WERI-Rb-1 (cell line): ENCODE data around the gene CMTM8.
A peak's percentile ranks its signal among the peaks of the same experiment; 100 is the strongest.

Experiments
- DNase-seq: peaks from one replicate; pipeline ENCODE4 v3.0.0-alpha.2; 2020
- H3K27ac ChIP-seq: fragments of 250-450 bp; sonication (Bioruptor Pico); 2 replicates; pipeline ENCODE4 v1.5.1; 2020; ENCODE audit warnings: mild to moderate bottlenecking, moderate library complexity
- H3K27me3 ChIP-seq: fragments of 250-450 bp; sonication (Bioruptor Pico); 2 replicates; pipeline ENCODE4 v1.5.1; 2021; ENCODE audit warnings: mild to moderate bottlenecking, low read depth, moderate library complexity; ENCODE audit not compliant: insufficient read depth, severe bottlenecking
- H3K36me3 ChIP-seq: fragments of 250-450 bp; sonication (Bioruptor Pico); 2 replicates; pipeline ENCODE4 v1.5.1; 2020; ENCODE audit warnings: mild to moderate bottlenecking, moderate library complexity
- H3K4me3 ChIP-seq: 2 replicates; pipeline ENCODE4 v1.5.1; 2011; ENCODE audit warnings: low read depth, mild to moderate bottlenecking, control low read depth, low read length
- H3K9me3 ChIP-seq: fragments of 250-450 bp; sonication (Bioruptor Pico); 2 replicates; pipeline ENCODE4 v1.5.1; 2021; ENCODE audit warnings: mild to moderate bottlenecking, moderate library complexity; ENCODE audit not compliant: severe bottlenecking
- TF ChIP-seq, protein P1 (sequence below): IDR thresholded peaks from 2 replicates; pipeline ENCODE4 v1.5.1; 2011; ENCODE audit warnings: low read depth, mild to moderate bottlenecking, control low read depth, inconsistent platforms, low read length

Gene CMTM8

DNA sequence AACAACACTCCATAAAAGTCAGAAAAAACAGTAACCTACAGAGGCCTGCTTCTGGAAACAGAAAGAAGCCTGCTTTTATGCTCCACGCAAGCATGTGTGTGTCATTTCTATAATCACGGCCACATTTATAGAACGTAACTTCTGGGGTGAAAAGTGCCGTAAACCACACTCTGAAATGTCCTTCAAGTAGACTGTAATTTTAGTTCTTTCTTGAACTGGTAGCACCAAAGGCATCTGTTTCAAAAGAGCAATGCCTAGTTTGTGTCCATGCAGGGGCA lies 133.7 kb downstream of the CMTM8 start:
- no peaks in the 10 kb centered on the region for H3K36me3 ChIP-seq
- H3K27me3 ChIP-seq: no peaks in the 10 kb centered on the region
- TF ChIP-seq, protein P1, sequence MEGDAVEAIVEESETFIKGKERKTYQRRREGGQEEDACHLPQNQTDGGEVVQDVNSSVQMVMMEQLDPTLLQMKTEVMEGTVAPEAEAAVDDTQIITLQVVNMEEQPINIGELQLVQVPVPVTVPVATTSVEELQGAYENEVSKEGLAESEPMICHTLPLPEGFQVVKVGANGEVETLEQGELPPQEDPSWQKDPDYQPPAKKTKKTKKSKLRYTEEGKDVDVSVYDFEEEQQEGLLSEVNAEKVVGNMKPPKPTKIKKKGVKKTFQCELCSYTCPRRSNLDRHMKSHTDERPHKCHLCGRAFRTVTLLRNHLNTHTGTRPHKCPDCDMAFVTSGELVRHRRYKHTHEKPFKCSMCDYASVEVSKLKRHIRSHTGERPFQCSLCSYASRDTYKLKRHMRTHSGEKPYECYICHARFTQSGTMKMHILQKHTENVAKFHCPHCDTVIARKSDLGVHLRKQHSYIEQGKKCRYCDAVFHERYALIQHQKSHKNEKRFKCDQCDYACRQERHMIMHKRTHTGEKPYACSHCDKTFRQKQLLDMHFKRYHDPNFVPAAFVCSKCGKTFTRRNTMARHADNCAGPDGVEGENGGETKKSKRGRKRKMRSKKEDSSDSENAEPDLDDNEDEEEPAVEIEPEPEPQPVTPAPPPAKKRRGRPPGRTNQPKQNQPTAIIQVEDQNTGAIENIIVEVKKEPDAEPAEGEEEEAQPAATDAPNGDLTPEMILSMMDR: no peak
- DNase-seq: no peak
- H3K27ac ChIP-seq: no peak overlapping the region
- H3K9me3 ChIP-seq: no peaks in the 10 kb centered on the region
- no peak overlapping the region for H3K4me3 ChIP-seq

DNA sequence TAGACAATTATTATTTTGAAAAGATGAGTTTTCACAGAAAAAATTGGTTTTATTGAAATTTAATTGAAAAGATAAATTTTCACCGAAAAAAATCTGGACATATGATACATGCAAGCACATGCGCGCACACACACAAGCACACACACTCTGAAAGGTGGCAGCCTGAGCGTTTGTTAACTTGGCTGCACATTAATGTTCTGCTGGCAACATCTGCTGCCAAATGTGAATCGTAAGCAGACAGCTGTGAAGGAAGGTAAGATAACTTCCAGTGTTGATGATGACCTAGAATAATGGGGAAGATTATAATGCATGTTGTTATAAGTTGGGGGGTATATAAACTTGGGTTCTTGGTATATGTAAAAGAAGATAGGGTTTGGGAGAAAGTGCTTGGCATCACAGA lies 134.8 kb downstream of the CMTM8 start:
- H3K4me3 ChIP-seq: no peak overlapping the region
- H3K27ac ChIP-seq: no peak overlapping the region
- no peaks in the 10 kb centered on the region for H3K27me3 ChIP-seq
- DNase-seq: no peak
- TF ChIP-seq, protein P1: no peak
- no peaks in the 10 kb centered on the region for H3K9me3 ChIP-seq
- H3K36me3 ChIP-seq: no peaks in the 10 kb centered on the region

DNA sequence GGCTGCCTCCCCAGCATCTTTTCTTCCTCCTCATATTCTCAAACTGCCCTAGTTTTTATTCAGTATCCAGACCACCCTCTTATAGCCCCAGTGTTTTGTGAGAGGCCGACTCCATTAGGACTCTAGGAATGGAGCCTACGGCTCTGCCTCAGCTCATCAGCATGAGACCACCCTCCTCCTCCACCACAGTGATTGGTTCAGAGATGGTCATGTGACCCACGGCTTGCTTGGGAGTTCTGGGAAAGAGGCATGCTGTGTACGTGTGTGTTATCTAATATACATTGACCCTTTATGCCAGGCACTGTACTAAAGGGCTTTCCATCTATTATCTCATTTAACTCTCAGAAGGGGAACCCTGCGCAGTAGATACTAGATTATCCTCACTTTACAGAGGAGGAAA lies 135.4 kb downstream of the CMTM8 start:
- H3K27ac ChIP-seq: no peak overlapping the region
- DNase-seq: no peak
- H3K27me3 ChIP-seq: no peaks in the 10 kb centered on the region
- H3K36me3 ChIP-seq: no peaks in the 10 kb centered on the region
- no peak overlapping the region for H3K4me3 ChIP-seq
- no peaks in the 10 kb centered on the region for H3K9me3 ChIP-seq
- TF ChIP-seq, protein P1: no peak

DNA sequence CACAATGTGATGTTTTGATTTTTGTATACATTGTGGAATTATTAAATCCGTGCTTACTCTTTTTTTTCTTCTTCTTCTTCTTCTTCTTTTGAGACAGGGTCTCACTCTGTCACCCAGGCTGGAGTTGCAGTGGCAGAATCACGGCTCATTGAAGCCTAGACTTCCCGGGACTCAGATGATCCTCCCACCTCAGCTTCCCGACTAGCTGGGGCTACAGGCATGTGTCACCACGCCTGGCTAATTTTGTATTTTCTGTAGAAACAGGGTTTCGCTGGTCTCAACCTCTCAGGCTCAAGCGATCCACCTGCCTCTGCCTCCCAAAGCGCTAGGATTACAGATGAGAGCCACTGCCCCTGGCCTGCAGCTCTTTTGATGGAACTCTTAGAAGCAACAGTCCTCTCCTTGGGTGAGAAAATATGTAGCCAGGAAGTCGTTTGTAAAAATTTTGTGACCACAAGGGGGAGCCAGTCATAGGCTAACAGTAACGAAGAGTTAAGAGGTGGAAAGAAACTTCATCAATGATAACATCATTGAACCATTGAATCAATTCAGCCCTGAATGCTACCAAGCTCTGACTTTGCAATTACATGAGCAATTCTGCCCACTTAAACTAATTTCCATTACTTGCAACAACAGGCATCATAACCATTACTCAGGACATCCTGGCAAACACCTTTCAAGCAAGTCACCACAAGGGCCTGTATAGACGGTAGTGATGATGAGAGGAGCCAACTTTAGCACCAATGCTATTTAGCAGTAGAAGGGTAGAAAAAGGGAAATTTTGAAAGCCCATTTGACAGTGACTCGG lies 136.5 kb downstream of the CMTM8 start:
- H3K36me3 ChIP-seq: no peaks in the 10 kb centered on the region
- H3K27ac ChIP-seq: no peak overlapping the region
- peak; percentile 59 for DNase-seq
- TF ChIP-seq, protein P1: peak; percentile 54
- no peaks in the 10 kb centered on the region for H3K27me3 ChIP-seq
- H3K9me3 ChIP-seq: no peaks in the 10 kb centered on the region
- H3K4me3 ChIP-seq: no peak overlapping the region

DNA sequence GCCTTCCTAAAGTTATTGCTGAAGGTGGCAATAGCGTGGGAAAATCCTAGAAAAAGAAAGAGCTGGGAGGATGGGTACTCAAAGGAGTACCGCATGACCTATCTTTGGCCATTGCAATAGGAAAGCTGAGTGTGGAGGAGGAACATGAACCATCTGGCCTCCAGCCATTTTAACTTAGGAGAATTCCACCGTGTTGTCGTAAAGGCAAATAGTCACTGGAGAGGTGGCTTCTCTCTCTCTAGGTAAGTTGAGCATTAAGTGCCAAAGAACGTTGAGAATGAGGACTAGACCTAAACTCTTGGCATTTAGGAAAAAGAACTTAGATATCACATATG lies 137.1 kb downstream of the CMTM8 start:
- TF ChIP-seq, protein P1: no peak
- H3K9me3 ChIP-seq: no peaks in the 10 kb centered on the region
- DNase-seq: no peak
- no peaks in the 10 kb centered on the region for H3K27me3 ChIP-seq
- H3K27ac ChIP-seq: no peak overlapping the region
- no peaks in the 10 kb centered on the region for H3K36me3 ChIP-seq
- H3K4me3 ChIP-seq: no peak overlapping the region

DNA sequence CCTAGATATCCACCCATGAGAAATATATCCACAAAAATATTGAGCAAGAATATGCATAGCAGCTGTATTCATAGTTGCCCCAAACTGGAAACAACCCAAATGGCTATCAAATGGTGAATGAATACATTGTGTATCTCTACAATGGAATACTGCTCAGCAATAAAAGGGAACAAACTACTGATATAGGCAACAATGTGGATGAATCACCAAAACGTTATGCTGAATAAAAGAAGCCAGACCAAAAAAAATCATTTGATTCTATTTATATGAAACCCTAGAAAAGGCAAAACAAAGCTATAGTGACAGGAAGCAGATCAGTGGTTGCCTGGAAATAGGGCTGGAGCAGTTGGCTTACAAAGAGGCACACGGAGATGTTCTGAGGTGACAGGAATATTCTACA lies 137.6 kb downstream of the CMTM8 start:
- H3K27ac ChIP-seq: no peak overlapping the region
- TF ChIP-seq, protein P1: no peak
- H3K9me3 ChIP-seq: no peaks in the 10 kb centered on the region
- no peak for DNase-seq
- H3K4me3 ChIP-seq: no peak overlapping the region
- no peaks in the 10 kb centered on the region for H3K27me3 ChIP-seq
- no peaks in the 10 kb centered on the region for H3K36me3 ChIP-seq
